ENCODE results near the gene HMG20B.

DNA sequence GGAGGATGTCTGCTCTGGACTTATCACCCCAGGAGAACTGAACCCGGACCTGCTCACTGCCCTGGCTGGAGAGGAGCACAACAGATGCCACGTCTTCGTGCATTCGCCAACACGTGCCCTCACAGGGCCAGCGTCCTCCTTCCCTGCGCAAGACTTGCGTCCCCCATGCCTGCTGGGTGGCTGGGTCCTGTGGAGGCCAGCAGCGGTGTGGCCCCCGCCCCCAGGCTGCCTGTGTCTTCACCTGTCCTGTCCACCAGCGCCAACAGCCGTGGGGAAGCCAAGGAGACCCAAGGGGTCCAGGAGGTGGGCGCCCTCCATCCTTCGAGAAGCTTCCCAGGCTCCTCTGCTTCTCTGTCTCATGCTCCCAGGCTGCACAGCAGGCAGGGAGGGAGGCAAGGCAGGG lies 37.2 kb upstream of the HMG20B start:
- TF ChIP-seq, protein P1, sequence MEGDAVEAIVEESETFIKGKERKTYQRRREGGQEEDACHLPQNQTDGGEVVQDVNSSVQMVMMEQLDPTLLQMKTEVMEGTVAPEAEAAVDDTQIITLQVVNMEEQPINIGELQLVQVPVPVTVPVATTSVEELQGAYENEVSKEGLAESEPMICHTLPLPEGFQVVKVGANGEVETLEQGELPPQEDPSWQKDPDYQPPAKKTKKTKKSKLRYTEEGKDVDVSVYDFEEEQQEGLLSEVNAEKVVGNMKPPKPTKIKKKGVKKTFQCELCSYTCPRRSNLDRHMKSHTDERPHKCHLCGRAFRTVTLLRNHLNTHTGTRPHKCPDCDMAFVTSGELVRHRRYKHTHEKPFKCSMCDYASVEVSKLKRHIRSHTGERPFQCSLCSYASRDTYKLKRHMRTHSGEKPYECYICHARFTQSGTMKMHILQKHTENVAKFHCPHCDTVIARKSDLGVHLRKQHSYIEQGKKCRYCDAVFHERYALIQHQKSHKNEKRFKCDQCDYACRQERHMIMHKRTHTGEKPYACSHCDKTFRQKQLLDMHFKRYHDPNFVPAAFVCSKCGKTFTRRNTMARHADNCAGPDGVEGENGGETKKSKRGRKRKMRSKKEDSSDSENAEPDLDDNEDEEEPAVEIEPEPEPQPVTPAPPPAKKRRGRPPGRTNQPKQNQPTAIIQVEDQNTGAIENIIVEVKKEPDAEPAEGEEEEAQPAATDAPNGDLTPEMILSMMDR (IDR thresholded peaks at IDR 0.05): no peak
- TF ChIP-seq EZH2 (IDR thresholded peaks at IDR 0.05) (no peak), EZH2phosphoT487 (IDR thresholded peaks at IDR 0.05) (no peak)
